ENCODE results near the gene CXXC5.

- TF ChIP-seq CTCF (IDR thresholded peaks at IDR 0.05) = no peak
- no peak for TF ChIP-seq POLR2A (IDR thresholded peaks at IDR 0.05)
Observed at GRCh38 chr5:139705191-139705590, 57.0 kb downstream of the CXXC5 start.

Measured in right lobe of liver (tissue), 4 donors.